ENCODE measurements around the gene MPP2. TPM values are rescaled to one million over a fixed set of nuclear protein-coding genes. Genes with fewer than 3 reads are reported as not detected.

MPP2 gene
- total and polyA plus RNA-seq, 4 donors: 12.1 to 43.4 (median 31.2) TPM

DNA sequence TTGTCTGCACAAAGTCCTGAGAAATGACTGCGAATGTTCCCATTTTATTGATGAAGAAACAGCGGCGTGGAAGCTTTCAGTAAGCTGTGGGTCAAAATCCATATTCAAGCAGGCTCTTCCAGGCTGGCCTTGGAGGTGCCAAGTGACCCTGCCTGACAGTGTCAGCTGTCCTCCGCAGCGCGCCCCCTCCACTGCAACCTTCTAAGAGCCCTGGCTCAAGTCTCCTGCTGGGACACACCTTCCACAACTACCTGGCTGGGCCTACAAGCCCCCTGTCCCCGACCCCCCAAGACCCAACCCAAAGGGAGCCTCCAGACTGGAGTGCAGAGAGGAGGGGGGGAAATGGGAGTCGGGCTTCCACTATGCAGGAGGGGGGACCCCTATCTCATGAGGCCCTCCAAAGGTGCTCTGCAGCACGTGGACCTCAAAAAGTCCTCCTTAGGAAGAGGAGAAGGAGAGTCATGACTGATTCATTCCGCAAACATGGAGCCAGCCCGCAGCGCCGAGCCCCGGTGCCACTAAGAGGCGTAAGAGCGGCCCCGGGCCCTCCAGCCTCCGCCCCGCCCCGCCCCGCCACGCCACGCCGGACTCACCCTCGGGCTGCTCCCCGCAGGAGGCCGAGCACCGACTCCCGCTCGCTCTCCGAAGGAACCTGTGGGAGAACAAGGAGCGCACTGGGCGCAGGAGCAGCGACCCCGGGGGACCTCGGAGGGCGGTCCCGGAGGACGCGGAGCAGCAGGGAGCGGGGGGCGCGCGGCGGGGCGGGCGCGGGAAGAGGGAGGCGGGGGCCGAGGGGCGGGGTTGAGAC is 75.0 kb downstream of the MPP2 start:
- peak overlapping the region; percentile 47 for H3K4me3 ChIP-seq (ENCODE audit: low read depth, low read length)
- DNase-seq (ENCODE audit: low read depth in 4 of 6, low spot score in 6 of 6): peak in 2 of 6 donors; percentile 15 to 23
- no peak overlapping the region for H3K27ac ChIP-seq (ENCODE audit: low read depth, low read length)
- H3K27me3 ChIP-seq (ENCODE audit: control insufficient read depth, insufficient read depth, low read length): no peaks in the 10 kb centered on the region
- no peaks in the 10 kb centered on the region for H3K9me3 ChIP-seq (ENCODE audit: control insufficient read depth, insufficient read depth, low read length)
- H3K4me1 ChIP-seq (ENCODE audit: control insufficient read depth, insufficient read depth, low read length): peaks cover 29% of the 10 kb centered on the region
- WGBS (ENCODE audit: insufficient coverage): 6% methylated on average over 49 of the region's 51 CpGs
- peaks cover 28% of the 10 kb centered on the region for H3K36me3 ChIP-seq (ENCODE audit: control insufficient read depth, insufficient read depth, low read length)

DNA sequence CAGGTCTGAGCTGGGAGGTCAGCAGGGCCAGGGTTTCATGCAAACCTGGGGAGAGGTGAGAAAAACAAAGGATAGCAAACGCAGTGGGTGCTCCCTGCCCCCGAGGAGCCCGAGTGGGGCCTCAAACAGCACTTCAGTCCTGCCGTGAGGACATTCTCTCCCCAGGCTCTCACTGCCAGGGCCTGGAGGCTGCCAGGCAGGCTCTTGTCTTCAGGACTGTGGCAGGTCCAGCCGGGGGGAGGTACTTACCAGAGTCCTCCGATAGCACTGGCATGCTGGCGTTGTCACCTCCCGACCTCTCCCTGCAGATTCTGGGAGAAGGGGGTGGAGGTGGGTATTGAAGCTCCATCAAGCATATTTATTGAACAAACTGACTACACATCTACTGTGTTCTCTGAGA is 75.7 kb downstream of the MPP2 start:
- H3K4me1 ChIP-seq (ENCODE audit: control insufficient read depth, insufficient read depth, low read length): peaks cover 29% of the 10 kb centered on the region
- H3K27me3 ChIP-seq (ENCODE audit: control insufficient read depth, insufficient read depth, low read length): no peaks in the 10 kb centered on the region
- H3K27ac ChIP-seq (ENCODE audit: low read depth, low read length): no peak overlapping the region
- peaks cover 34% of the 10 kb centered on the region for H3K36me3 ChIP-seq (ENCODE audit: control insufficient read depth, insufficient read depth, low read length)
- no peak overlapping the region for H3K4me3 ChIP-seq (ENCODE audit: low read depth, low read length)
- no peaks in the 10 kb centered on the region for H3K9me3 ChIP-seq (ENCODE audit: control insufficient read depth, insufficient read depth, low read length)
- DNase-seq (ENCODE audit: low read depth in 4 of 6, low spot score in 6 of 6): no peak
- WGBS (ENCODE audit: insufficient coverage): 60% methylated on average over 5 of the region's 8 CpGs

DNA sequence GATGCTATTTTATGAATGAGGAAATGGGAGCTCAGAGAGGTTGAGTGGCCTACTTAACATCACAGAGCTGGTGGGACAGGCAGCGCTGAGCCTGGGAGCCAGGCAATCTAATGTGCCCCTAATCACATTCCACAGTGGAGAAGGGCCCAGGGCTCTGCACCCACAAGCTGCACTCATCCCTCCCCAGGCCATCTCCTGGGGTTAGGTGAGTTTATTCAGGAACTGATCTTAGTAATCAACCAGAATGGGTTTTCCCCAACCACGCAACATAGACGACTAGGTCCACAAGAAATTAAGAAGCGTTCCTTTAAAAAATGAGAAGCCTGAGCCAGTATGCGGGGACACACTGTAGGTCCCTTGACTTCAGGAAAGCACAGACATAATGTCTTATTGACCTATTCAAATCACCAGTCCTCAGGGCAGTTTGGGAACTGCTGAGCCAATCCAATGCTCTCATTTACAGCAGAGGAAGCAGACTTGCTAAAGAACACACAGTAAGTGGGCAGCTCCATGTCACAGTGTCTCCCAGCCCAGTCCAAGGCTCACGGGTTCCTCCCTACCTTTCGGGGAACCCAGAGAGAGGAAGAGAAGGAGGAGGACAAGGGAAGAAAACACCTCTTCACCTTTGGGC is 76.7 kb downstream of the MPP2 start:
- no peaks in the 10 kb centered on the region for H3K27me3 ChIP-seq (ENCODE audit: control insufficient read depth, insufficient read depth, low read length)
- no peak for DNase-seq (ENCODE audit: low read depth in 4 of 6, low spot score in 6 of 6)
- no peak overlapping the region for H3K27ac ChIP-seq (ENCODE audit: low read depth, low read length)
- H3K9me3 ChIP-seq (ENCODE audit: control insufficient read depth, insufficient read depth, low read length): no peaks in the 10 kb centered on the region
- peaks cover 37% of the 10 kb centered on the region for H3K36me3 ChIP-seq (ENCODE audit: control insufficient read depth, insufficient read depth, low read length)
- WGBS (ENCODE audit: insufficient coverage): 81% methylated on average over 4 of the region's 7 CpGs
- no peak overlapping the region for H3K4me3 ChIP-seq (ENCODE audit: low read depth, low read length)
- H3K4me1 ChIP-seq (ENCODE audit: control insufficient read depth, insufficient read depth, low read length): peaks cover 29% of the 10 kb centered on the region

DNA sequence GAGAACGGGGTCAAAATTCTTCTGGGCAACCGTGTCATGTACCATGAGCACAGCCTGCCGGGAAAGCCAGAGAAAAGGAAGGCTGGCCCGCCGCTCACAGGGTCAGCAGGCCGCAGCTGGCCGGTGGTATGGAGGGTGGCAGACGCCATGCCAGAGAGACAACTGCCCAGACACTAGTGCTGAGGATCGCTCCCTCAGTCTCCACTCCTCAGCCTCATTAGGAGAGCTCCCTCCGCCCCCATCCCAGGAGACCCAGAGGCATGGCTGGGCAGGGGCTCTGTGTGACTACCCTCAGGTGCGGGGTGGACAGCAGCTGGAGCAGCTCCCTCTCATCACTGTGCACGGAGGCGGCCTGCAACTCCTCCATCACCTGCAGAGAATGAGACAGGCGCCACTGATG is 77.6 kb downstream of the MPP2 start:
- Histone ChIP-seq H3K4me3 (ENCODE audit: low read depth, low read length) (no peak overlapping the region), H3K36me3 (ENCODE audit: control insufficient read depth, insufficient read depth, low read length) (peaks cover 45% of the 10 kb centered on the region), H3K27me3 (ENCODE audit: control insufficient read depth, insufficient read depth, low read length) (no peaks in the 10 kb centered on the region), H3K4me1 (ENCODE audit: control insufficient read depth, insufficient read depth, low read length) (peaks cover 29% of the 10 kb centered on the region), H3K27ac (ENCODE audit: low read depth, low read length) (no peak overlapping the region), H3K9me3 (ENCODE audit: control insufficient read depth, insufficient read depth, low read length) (no peaks in the 10 kb centered on the region)
- 93% methylated on average over 14 of the region's 14 CpGs for WGBS (ENCODE audit: insufficient coverage)
- no peak for DNase-seq (ENCODE audit: low read depth in 4 of 6, low spot score in 6 of 6)

DNA sequence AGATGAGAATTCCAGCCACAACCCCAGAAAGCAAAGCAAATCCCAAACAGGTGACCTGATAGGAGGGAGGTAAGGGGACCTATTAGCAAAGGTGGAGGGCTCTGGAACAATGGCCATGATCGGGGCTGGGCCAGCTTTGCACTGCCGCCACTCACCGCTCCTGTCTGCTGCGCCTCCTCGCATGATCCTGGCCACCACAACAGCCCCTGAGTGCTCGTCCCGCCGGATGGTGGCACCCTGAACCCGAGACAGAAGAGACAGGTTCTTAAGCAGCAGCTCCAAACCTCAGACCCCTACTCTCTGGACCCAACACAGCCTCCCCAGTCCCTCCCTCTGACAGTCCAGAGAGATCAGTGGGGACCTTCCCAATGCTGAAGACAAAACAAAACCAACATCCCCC is 79.7 kb downstream of the MPP2 start:
- Histone ChIP-seq H3K4me3 (ENCODE audit: low read depth, low read length) (no peak overlapping the region), H3K4me1 (ENCODE audit: control insufficient read depth, insufficient read depth, low read length) (peaks cover 23% of the 10 kb centered on the region), H3K27ac (ENCODE audit: low read depth, low read length) (no peak overlapping the region), H3K27me3 (ENCODE audit: control insufficient read depth, insufficient read depth, low read length) (no peaks in the 10 kb centered on the region), H3K36me3 (ENCODE audit: control insufficient read depth, insufficient read depth, low read length) (peaks cover 61% of the 10 kb centered on the region), H3K9me3 (ENCODE audit: control insufficient read depth, insufficient read depth, low read length) (no peaks in the 10 kb centered on the region)
- DNase-seq (ENCODE audit: low read depth in 4 of 6, low spot score in 6 of 6): no peak
- 100% methylated on average over 8 of the region's 9 CpGs for WGBS (ENCODE audit: insufficient coverage)

DNA sequence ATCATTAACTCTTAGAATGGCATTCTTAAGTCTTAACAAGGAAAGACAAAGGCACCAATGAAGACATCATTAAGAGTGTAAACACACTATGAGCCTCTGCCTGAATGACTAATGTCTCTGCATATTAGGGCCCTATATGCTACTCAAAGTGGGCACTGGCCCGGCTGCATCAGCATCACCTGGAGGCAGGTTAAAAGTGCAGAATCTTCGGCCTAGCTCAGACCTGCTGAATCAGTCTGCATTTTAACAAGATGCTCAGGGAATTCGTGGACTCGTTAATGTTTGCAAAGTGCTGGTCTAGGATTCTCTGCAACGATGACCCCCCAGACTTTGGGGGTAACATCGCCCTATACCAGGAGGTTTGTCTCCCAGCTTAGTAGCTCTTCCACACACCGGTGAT is 81.1 kb downstream of the MPP2 start:
- H3K4me1 ChIP-seq (ENCODE audit: control insufficient read depth, insufficient read depth, low read length): peaks cover 11% of the 10 kb centered on the region
- H3K27me3 ChIP-seq (ENCODE audit: control insufficient read depth, insufficient read depth, low read length): no peaks in the 10 kb centered on the region
- H3K4me3 ChIP-seq (ENCODE audit: low read depth, low read length): no peak overlapping the region
- DNase-seq (ENCODE audit: low read depth in 4 of 6, low spot score in 6 of 6): no peak
- H3K9me3 ChIP-seq (ENCODE audit: control insufficient read depth, insufficient read depth, low read length): no peaks in the 10 kb centered on the region
- 97% methylated on average over 5 of the region's 7 CpGs for WGBS (ENCODE audit: insufficient coverage)
- no peak overlapping the region for H3K27ac ChIP-seq (ENCODE audit: low read depth, low read length)
- H3K36me3 ChIP-seq (ENCODE audit: control insufficient read depth, insufficient read depth, low read length): peaks cover 58% of the 10 kb centered on the region

DNA sequence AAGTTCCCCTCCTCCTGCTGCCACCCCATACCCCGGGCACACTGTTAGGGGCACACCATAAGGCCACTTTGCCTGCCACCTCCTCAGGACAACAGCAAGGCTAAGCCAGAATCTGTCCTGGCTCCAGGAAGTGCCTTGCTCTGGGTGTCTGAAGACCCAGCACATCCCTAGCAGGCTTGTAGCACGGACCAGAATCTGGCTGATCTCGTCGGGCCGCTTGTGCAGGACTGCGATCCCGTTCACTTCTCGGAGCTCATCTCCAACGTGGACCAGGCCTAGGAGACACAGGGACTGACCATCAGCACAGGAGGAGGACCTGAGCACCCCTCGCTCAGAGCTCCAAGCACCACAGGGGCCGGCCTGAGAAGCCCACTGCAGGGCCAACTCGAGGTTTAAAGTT is 81.8 kb downstream of the MPP2 start:
- no peaks in the 10 kb centered on the region for H3K27me3 ChIP-seq (ENCODE audit: control insufficient read depth, insufficient read depth, low read length)
- peaks cover 7% of the 10 kb centered on the region for H3K4me1 ChIP-seq (ENCODE audit: control insufficient read depth, insufficient read depth, low read length)
- WGBS (ENCODE audit: insufficient coverage): 96% methylated on average over 10 of the region's 12 CpGs
- no peaks in the 10 kb centered on the region for H3K9me3 ChIP-seq (ENCODE audit: control insufficient read depth, insufficient read depth, low read length)
- H3K27ac ChIP-seq (ENCODE audit: low read depth, low read length): no peak overlapping the region
- H3K36me3 ChIP-seq (ENCODE audit: control insufficient read depth, insufficient read depth, low read length): peaks cover 58% of the 10 kb centered on the region
- DNase-seq (ENCODE audit: low read depth in 4 of 6, low spot score in 6 of 6): no peak
- no peak overlapping the region for H3K4me3 ChIP-seq (ENCODE audit: low read depth, low read length)

Other genes with a start within 250 kb of the MPP2 start
- 1 to 10 TPM; 2.3 TPM for gene MEOX1, start 245.6 kb downstream of the MPP2 start, total RNA-seq
- gene MEOX1, start 245.6 kb downstream of the MPP2 start, polyA plus RNA-seq (ENCODE audit: insufficient read length in 2 of 2): 1 to 10 TPM in 1 of 2 donors, under 1 TPM in 1; 0.35 to 1.2 TPM
- gene SOST, start 148.7 kb downstream of the MPP2 start, total RNA-seq: under 1 TPM; 0.17 to 0.50 TPM
- 1 to 10 TPM in 1 of 2 donors, under 1 TPM in 1; 0.67 to 1.5 TPM for gene SOST, start 148.7 kb downstream of the MPP2 start, polyA plus RNA-seq (ENCODE audit: insufficient read length in 2 of 2)
- 10 to 100 TPM; 41.3 to 49.0 TPM for gene DUSP3, start 128.6 kb downstream of the MPP2 start, total RNA-seq
- gene DUSP3, start 128.6 kb downstream of the MPP2 start, polyA plus RNA-seq (ENCODE audit: insufficient read length in 2 of 2): 10 to 100 TPM; 40.3 to 41.6 TPM
- under 1 TPM in 1 of 2 donors, not detected in 1; 0.10 TPM for gene CFAP97D1, start 127.1 kb downstream of the MPP2 start, total RNA-seq
- gene CFAP97D1, start 127.1 kb downstream of the MPP2 start, polyA plus RNA-seq (ENCODE audit: insufficient read length in 2 of 2): under 1 TPM; 0.12 to 0.16 TPM
- gene MPP3, start 74.4 kb downstream of the MPP2 start, total RNA-seq: 10 to 100 TPM; 15.9 to 30.2 TPM
- gene MPP3, start 74.4 kb downstream of the MPP2 start, polyA plus RNA-seq (ENCODE audit: insufficient read length in 2 of 2): 10 to 100 TPM; 32.3 to 41.5 TPM
- gene CD300LG, start 60.4 kb downstream of the MPP2 start, total RNA-seq: under 1 TPM; 0.39 to 0.40 TPM
- gene CD300LG, start 60.4 kb downstream of the MPP2 start, polyA plus RNA-seq (ENCODE audit: insufficient read length in 2 of 2): under 1 TPM; 0.40 to 0.69 TPM
- not detected for gene PPY, start 34.9 kb upstream of the MPP2 start, total RNA-seq
- not detected for gene PPY, start 34.9 kb upstream of the MPP2 start, polyA plus RNA-seq (ENCODE audit: insufficient read length in 2 of 2)
- not detected for gene PYY, start 46.4 kb upstream of the MPP2 start, total RNA-seq
- gene PYY, start 46.4 kb upstream of the MPP2 start, polyA plus RNA-seq (ENCODE audit: insufficient read length in 2 of 2): under 1 TPM in 1 of 2 donors, not detected in 1; 0.68 TPM
- 1 to 10 TPM; 1.6 to 3.5 TPM for gene NAGS, start 97.1 kb upstream of the MPP2 start, total RNA-seq
- gene NAGS, start 97.1 kb upstream of the MPP2 start, polyA plus RNA-seq (ENCODE audit: insufficient read length in 2 of 2): 1 to 10 TPM; 1.4 to 2.0 TPM
- 10 to 100 TPM; 26.4 to 47.4 TPM for gene TMEM101, start 107.4 kb upstream of the MPP2 start, total RNA-seq
- gene TMEM101, start 107.4 kb upstream of the MPP2 start, polyA plus RNA-seq (ENCODE audit: insufficient read length in 2 of 2): 10 to 100 TPM; 21.1 to 29.7 TPM
- gene LSM12, start 159.1 kb upstream of the MPP2 start, total RNA-seq: 10 to 100 TPM; 22.2 to 24.4 TPM
- 10 to 100 TPM; 41.8 to 48.0 TPM for gene LSM12, start 159.1 kb upstream of the MPP2 start, polyA plus RNA-seq (ENCODE audit: insufficient read length in 2 of 2)
- 10 to 100 TPM; 31.0 to 56.9 TPM for gene G6PC3, start 163.2 kb upstream of the MPP2 start, total RNA-seq
- 100 to 1,000 TPM; 125 to 128 TPM for gene G6PC3, start 163.2 kb upstream of the MPP2 start, polyA plus RNA-seq (ENCODE audit: insufficient read length in 2 of 2)
- gene HDAC5, start 216.1 kb upstream of the MPP2 start, total RNA-seq: 10 to 100 TPM; 32.1 to 43.7 TPM
- gene HDAC5, start 216.1 kb upstream of the MPP2 start, polyA plus RNA-seq (ENCODE audit: insufficient read length in 2 of 2): 10 to 100 TPM; 64.2 to 68.8 TPM
- 1 to 10 TPM in 1 of 2 donors, under 1 TPM in 1; 0.79 to 2.3 TPM for gene HROB, start 234.4 kb upstream of the MPP2 start, total RNA-seq
- gene HROB, start 234.4 kb upstream of the MPP2 start, polyA plus RNA-seq (ENCODE audit: insufficient read length in 2 of 2): 1 to 10 TPM; 3.1 to 4.8 TPM